ENCODE measurements around the gene NTRK3.

NTRK3 gene

DNA sequence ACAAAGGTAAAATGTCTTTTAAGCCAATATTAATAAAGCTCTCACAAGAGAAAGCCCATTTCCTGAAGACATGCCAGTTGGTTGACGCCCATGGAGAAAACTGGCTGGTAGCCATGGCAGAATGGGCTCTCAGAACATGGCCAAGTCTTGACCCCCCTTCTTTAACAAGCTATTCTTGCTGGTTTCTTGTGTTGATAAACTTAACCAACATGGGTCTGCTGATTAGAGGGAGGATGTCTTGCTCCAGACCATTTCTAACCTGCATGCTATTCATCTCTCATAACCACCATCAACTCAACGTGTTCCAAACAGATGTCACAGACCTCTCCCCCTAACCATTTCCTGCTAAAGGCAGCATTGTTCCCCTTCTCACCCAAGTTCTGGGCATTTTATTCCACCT lies 25.7 kb downstream of the NTRK3 start:
- ATAC-seq: no peak

DNA sequence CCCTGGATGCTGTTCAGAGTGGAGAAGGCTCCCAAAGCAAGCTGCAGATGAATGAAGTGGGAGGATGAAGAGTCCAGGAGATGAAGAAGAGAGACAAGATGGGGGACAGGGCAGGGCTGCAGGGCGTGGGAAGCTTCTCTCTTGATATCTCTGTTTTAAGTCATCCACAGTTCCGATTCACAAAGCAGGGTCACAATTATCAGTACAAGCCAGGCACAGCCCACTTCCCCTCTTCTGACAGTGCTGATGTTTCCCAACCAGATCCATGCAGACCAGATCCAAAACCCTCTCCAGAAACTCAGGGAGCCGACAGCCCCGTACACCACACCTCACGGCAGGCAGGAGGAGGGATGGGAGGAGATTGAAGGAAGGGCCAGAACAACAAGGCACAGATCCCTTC lies 31.1 kb downstream of the NTRK3 start:
- no peak for ATAC-seq

DNA sequence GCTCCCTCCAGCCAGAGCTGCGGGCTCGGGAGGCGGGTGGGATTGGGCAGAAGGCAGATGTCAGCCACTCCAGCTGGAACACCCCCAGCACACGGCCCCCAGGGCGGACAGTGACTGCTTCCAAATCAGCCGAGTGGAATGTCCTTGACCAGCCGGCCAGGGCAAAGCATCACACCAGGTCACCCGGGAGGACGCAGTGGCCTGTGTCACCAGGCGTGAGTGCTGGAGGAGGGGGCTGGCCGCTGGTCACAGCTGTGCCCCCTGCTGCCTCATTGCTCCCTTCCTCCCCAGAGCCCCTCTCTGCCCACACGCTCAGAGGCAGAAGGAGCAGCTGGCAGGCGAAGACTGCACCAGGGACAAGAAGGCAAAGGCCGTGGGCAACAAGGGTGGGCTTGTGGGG lies 33.5 kb downstream of the NTRK3 start:
- no peak for ATAC-seq

DNA sequence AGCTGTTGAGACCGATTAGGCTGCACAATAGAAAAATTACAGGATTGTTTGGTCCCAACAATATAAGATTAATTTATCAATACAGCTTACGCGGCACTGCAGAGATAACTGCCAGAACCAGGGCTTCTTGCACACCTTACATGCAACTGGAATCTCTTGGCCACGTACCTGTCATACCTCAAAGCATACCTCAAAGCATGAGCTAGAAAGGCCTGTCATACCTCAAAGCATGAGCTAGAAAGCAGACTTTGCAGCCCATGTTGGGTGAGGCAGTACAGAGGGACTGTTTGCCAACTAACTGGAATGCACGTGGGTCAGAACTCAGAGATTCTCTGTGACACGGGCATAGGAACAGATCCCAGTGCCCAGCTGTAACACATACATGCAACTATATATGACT lies 34.7 kb downstream of the NTRK3 start:
- no peak for ATAC-seq

DNA sequence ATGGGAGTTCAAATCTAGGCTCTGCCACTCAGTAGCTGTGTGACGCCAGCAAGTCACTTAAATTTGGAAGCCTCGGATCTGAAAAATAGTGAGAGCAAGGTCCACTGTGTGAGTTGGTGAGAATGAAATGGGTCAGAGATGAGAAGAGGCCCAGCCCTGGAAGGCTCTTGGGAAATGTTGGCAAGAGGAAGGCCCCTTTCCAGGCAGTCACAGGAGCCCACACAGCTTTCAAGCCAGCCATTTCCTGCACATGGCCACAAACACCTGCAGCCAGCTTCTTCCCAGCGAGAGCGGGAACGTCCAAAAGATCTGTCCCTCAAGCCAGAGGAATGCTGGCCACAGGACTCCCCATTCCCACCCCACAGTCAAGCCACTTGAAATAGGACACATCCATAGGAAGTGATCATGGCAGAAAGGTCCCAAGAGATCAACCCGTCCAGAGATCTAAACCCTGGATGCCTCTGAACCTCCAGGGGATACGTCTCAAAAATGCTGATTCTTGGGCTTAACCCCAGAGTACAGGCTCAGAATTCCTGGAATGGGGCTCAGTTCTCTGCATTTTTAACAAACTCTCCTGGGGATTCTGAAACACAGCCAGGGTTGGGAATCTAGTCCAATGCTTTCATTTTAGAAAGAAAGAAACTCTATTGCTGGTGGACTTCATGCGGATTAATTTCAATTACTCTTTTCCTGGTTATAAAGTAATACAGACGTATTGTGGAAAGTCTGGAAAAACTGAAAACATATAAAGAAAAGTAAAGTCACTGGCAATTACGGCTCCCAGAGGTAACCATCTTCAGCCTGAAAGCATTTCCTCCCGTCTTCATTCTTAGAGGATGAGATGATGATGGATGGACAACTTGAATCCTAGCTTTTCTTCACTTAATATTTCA lies 35.9 kb downstream of the NTRK3 start:
- ATAC-seq: no peak

DNA sequence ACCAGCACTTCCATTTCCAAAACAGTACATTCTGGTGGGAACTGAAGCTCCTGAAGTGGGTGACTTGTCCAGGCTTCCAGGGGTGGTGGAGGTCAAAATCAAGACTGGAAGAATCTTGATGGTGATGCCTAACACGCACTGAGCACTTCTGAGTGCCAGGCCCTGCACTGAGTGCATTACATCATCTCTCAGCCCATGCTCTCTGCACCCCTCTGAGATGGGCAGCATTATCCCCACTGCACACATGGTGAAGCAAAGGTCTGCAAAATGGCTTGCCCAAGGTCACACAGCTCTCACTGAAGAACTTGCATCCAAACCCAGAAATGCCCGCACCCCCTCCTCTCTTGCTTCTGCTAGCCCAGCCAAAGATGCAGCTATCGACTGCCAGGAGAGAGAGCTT lies 36.9 kb downstream of the NTRK3 start:
- ATAC-seq: no peak

DNA sequence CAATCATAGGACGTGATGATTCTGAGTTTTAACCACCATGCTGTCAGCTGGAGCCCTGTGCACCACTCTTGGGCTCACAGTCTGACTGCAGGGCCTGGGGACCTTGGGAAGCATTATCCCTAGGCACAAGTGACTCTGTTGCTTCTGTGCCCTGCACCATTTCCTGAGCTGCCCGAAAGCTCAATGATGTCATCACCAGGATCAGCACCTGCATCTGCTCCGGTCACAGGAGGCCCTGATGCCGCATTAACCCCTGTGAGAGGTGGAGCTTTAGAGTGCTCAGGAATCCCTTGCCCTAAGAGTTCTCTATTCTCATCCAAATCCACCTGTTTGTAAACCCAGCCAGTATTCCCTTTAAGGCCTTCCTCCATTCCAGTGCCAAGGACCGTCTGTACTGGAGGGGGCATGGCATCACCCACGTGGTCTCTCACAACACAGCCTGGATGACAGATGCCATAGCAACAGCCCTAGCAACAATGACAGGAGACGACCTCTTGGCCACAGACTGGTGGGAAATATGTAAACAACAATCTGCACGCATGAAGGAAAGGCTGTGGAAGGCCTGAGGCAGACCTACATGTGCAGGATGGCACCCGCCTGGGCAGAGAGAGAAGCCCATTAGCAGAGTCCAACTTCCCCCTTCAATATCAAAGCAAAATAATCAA lies 37.9 kb downstream of the NTRK3 start:
- ATAC-seq: no peak

DNA sequence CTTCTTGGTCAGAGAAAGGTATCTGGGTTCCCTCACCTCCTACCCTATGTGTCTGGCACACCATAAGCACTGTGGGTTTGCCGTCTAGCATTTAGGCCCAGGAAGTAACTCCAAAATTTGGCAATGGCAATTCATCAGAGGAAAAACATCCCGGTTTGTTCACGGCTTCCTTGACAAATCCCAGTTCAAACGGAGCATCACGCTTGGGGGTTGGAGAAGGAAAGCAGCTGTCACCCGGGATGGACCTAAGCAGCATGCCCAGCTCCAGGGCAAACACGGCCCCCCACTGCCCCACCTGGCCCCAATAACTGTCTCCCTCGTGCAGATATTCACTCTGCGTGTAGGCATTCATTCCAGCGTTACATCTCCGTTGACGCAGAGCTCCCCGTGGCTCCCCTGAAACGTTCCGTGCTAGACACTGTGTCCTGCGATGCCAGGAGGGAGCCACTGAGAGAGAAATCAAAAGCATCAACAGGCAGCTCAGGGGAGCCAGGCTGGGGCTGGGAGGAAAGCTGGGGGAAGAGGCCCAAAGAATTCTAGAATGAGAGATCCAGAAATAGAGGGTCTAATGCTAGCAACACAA lies 41.4 kb downstream of the NTRK3 start:
- ATAC-seq: no peak

DNA sequence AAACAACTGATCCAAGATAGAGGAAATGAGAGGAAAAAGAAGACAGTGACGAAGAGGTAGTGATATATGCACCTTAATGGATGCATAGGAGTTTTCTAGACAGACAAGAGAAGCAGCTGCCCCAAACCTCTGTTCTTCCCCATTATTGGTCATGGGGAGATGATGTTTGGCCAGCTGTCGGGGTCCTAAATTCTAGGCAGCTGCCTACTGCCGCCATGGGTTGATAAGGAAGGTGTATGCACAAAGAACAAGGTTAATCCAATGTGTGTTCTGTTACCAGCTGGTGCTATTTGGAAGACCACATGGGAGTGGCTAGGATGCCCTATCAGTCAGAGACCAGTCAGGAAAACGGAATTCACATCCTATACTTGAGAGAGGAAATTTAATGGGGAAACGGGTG lies 47.4 kb downstream of the NTRK3 start:
- ATAC-seq: no peak

DNA sequence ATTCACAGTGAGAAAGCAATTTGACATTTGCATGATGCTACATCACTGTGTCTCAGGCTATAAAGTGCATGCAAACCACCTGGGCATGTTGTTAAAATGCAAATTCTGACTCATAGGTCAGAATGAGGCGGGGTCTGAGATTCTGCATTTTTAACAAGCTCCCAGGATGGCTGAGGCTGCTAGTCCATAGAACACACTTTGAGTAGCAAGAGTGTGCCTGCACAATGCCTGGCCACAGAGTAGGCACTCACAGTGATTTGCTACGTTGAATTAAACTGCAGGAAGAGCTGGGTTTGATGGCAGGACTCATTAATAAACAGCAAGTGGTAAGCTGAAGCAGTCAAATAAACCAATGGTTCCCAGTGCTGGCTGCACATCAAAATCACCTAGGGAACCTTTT lies 48.1 kb downstream of the NTRK3 start:
- no peak for ATAC-seq

DNA sequence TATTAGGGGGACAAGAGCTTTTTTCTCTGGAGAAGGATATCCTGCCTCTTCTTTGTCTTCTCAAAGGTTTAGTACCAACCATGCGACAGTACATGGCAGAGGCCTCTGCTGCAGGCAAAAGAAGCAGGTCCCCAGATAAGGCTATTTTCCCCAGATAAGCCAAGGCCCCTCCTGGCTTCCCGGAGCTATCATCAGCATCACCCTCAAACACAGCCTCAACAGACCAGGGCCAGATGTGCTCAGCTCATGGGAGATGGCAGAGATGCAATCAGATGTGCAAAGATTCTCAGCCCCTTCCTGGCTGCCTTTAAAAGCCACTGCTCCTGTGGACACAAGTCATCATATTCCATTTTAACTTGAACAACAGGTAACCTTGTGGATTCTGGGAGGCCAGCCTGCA lies 49.0 kb downstream of the NTRK3 start:
- no peak for ATAC-seq

DNA sequence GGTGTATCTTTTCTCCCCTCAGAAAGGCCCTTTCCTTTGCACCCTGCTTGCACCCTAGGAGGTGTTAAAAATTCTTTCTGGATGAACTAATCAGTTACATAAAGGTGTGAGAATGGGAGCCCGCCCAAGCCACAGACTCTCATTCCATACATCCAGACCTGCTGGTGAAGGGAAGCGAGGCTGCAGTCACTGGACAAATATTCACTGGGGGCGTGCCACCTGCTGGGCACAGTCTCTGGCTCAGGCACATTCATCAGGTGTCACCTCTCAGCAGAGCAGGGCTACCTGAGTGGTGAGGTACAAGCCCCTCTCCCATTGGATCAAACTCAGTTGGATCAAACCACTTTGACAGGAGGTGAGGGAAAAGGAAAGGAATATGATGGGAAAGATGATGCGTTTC lies 52.0 kb downstream of the NTRK3 start:
- no peak for ATAC-seq

DNA sequence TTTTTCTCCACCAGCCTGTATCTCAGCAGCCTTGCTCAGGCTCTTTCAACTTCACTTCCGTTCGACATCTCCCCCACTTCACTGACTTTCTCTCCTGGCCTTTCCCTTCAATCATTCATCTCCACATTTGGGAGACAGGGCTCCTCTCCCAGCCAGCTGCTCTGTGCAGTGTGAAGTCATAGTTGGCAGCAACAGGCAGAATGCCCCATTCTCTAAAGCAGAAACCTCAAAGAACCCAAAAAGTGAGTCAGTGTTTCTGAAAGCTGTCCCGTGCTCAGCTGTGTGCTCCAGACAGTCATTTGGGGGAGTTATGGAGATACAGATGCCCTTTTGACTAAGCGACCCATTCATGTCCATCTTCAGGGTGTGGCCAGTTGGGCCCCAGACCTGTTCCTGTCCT lies 54.3 kb downstream of the NTRK3 start:
- no peak for ATAC-seq

DNA sequence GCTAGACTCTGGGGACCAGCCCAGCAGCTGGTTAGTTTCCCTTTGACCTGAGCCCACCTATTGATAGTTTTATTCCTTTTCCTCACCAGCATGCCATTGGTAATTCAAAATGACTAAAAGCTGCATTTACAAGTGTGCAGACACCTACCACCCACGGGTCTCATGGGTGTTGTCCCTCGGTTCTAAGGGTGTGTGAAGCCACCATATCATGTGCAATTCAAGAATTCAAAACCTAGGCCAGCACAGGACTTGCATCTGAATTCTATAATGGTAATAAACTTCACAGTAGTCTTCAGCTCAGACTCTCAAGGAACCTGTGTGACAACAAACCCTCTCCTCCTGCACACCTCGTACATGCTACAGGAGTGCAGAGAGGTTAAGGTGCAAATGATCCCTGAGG lies 55.3 kb downstream of the NTRK3 start:
- ATAC-seq: no peak

DNA sequence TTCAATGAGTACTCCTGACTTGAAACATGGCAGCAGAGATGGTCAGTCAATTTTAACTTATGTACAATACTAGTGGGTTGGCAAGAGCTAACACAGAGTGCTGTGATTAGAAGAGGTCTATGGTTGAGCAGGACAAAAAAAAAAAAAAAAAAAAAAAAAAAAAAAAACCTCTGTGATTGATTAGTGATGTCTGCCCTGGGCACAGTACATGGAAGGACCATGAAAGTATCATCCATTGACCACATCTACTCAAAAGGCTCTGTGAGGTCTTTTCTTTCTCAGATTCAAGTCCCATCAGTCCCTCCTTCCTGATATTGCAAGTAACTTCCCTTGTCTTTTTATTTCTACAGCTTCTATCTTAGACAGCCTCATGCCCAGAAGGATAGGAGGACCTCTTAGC lies 59.6 kb downstream of the NTRK3 start:
- no peak for ATAC-seq

DNA sequence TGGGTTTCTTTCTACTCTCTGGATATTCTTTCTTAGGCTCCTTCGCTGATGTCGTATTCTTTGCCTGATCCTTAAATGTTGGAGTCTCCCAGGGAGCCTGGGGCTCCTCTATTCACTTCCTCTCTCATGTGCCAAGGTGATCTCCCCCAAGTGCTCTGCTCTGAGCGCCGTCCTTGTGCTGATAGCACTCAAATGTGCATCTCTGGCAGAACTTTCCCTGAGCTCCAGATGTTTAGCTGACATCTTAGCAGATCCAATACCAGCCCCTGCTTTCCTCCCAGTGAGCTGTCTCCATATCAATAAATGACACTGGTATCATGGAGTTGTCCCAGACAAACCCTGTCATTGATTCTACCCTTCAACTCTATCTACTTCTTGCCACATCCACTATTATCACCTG lies 62.4 kb downstream of the NTRK3 start:
- ATAC-seq: no peak

DNA sequence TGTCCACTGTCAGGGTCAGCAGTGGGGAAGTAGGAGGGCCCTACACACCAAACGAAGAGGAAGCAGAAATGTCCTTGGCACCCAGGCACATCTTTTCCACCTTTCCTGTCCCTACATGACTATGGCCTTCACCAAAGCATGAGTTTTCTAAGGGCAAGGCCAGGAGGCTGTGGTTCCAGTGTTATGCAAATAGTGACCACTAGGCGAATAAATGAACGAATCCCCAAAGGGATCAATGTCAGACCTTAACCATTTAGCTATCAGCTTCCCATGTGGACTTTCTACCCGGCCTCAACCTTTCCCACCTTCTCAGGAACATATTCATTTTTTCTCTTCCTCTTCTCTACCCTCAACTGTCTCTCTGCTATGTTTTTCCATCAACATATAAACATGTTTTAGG lies 63.1 kb downstream of the NTRK3 start:
- ATAC-seq: no peak

DNA sequence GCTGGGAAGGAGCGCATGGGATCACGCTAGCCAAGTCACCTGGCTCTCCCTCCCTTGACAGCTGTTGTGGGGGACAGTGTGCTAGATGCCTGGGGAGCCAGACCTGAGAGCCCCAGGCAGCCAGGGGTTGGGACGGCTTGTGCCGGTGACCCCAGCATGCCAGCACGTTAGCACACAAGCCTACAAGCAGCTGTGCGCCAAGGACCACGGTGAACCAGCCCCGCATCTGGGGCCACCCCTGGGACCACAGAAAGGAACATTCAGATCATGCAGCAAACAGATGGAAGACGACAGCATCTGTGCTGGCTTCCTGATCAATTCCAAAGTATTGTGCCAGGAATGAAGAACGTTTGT lies 64.8 kb downstream of the NTRK3 start:
- no peak for ATAC-seq

DNA sequence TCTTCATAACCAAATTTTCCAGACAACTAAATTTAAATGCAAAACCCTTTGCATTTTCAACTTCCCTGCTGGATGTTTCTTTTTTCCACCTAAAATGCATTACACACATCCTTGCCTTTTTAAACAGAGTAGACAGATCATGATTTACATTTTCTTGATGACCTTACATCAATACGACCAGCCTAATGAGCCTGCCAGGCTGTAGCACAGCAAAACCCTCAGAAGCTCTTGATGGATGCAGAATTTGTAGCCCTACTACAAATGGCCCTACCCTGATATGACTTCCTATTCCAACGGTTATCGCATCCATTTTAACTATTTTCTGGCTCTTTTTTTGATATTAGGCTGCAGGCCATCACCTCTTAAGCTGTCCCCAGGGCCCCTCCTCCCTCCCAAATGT lies 66.3 kb downstream of the NTRK3 start:
- ATAC-seq: no peak

DNA sequence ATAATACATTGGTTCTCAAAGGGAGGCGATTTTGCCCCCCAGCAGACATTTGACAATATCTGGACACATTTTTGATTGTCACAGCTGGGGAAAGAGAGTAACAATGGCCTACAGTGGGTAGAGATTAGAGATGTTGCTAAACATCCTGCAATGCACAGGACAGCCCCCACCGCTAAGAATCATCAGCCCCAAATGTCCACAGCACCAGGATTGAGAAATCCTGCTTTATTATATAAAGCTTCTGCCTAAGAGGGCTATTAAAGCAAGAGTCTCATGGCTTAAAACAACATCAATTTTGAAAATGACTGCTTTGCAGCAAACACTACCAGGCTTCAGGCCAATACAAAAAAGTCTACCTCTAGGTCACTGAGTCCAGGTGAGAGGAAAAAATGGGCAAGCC lies 68.2 kb downstream of the NTRK3 start:
- ATAC-seq: no peak

DNA sequence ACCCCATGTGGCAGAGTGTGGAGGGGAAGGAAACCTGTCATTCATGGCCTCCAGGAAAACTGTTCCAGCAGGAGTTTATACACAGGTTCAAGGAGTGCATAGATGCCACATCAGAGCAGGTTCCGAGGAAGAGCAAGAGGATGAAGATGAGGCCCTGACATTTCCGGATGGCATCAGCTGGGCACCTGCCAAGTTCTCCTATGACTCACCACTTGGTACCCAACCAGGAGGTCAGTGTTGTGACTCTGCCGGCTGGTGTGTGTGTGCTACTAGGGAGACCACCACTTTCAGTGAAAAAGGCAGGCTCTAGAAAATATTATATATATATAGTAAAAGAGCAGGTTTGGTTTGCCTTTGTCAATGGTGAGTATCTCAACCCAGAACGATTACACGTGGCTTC lies 69.3 kb downstream of the NTRK3 start:
- no peak for ATAC-seq

DNA sequence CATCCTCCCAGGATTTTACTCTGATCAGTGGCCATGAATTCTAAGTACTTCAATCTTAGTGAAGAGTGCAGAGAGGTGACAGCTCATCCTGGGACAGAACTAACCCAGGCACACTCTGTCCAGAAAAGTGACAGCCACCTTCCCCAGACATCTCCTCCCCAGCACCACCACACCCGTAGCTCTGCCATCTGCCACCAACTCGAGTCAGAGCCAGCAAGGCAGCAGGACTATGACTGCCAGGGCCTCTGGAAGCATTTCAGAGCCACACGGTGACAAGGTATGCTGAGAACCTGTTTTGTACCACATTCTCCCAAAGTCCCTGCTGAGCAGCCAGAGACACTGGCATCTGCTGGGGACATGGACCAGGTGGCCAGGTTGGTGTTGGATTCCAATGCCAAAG lies 71.0 kb downstream of the NTRK3 start:
- no peak for ATAC-seq

DNA sequence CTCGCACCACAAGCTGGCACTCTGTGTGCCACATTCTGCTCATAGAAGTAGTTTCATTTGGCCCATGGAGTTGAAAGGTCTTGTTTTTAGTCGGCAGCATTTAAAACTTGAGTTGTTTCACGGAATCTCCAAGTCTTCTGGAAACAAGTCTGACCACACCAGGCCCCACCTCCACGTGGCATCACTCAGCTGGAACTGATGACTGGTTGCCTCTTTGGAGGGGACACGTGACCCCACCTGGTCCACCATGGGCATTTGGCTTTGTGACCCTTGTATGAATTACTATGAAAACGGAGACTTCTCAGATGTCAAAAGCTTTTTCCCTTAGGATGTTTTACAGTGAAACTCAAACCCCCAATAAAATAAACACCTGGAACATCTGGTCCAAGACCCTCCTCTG lies 74.9 kb downstream of the NTRK3 start:
- ATAC-seq: no peak

DNA sequence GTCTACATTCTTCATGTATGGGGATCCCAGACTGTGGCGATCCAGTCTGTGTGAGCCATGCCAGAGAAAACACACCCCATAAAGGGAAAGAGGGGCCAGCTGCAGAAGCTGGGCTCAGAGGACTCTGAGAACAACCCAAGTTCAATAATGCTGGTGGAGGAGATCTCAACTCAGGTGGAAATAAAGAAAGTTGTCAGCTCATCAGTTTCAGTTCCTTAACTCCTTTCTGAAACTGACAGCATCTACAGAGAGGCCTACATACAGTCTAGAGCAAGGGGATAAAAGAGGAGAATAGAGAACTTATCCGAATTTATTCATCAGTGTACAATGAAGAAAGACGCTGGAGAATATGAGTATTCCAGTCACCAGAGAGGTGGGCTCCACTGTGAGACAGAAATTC lies 77.0 kb downstream of the NTRK3 start:
- no peak for ATAC-seq

Data from activated CD4-positive, CD25-positive, alpha-beta regulatory T cell treated with anti-CD3 and anti-CD28 coated beads, Interleukin-2, amount 50 U/mL, for 24 hours (primary cell).